IPS-18a (cell line): ENCODE measurements around the gene ANGPTL1.

Experiments used
- H3K27ac ChIP-seq: one replicate; pipeline ENCODE4 v1.5.1; 2013; ENCODE audit warnings: low read length
- H3K27me3 ChIP-seq: one replicate; pipeline ENCODE4 v1.6.1; 2013; ENCODE audit warnings: mild to moderate bottlenecking, low read length; ENCODE audit not compliant: control insufficient read depth, insufficient read depth
- H3K36me3 ChIP-seq: one replicate; pipeline ENCODE4 v1.6.1; 2013; ENCODE audit warnings: low read depth, low read length; ENCODE audit not compliant: control insufficient read depth
- H3K4me1 ChIP-seq: one replicate; pipeline ENCODE4 v1.6.1; 2013; ENCODE audit warnings: low read depth, low read length; ENCODE audit not compliant: control insufficient read depth
- H3K4me3 ChIP-seq: one replicate; pipeline ENCODE4 v1.5.1; 2013; ENCODE audit warnings: low read length
- H3K9ac ChIP-seq: one replicate; pipeline ENCODE4 v1.6.1; 2013; ENCODE audit warnings: mild to moderate bottlenecking, low read length, moderate library complexity
- H3K9me3 ChIP-seq: one replicate; pipeline ENCODE4 v1.6.1; 2013; ENCODE audit warnings: low read depth, low read length; ENCODE audit not compliant: control insufficient read depth

ANGPTL1 gene

GRCh38 chr1:178810585-178810984 lies 60.3 kb downstream of the ANGPTL1 start:
- Histone ChIP-seq H3K9ac (no peak overlapping the region), H3K36me3 (peaks cover 4% of the 10 kb centered on the region), H3K4me1 (no peaks in the 10 kb centered on the region), H3K27me3 (no peaks in the 10 kb centered on the region), H3K4me3 (no peak overlapping the region), H3K27ac (no peak overlapping the region), H3K9me3 (no peaks in the 10 kb centered on the region)

DNA sequence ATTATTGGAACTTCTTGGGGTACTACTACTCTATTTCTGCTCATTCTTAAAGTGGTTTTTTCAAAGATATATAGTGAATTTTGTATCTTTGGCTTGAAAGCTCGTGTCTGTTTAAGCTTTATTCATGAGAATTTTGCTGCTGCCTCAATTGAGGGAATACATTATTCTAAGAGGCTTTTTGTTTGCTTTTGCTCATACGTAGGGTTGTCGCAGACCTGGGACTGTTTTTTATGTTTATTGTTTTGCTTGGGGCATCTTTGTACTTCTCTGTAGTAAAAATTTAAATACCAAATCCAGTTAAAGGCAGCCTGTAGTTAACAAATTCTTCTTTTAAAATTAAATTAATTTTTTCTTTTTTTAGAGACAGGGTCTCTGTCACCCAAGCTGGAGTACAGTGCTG lies 62.3 kb downstream of the ANGPTL1 start:
- H3K9ac ChIP-seq: no peak overlapping the region
- no peaks in the 10 kb centered on the region for H3K9me3 ChIP-seq
- peaks cover 4% of the 10 kb centered on the region for H3K36me3 ChIP-seq

GRCh38 chr1:178806665-178807300 lies 64.1 kb downstream of the ANGPTL1 start:
- Histone ChIP-seq H3K27me3 (no peaks in the 10 kb centered on the region), H3K4me1 (no peaks in the 10 kb centered on the region), H3K9me3 (no peaks in the 10 kb centered on the region), H3K27ac (no peak overlapping the region), H3K36me3 (peaks cover 4% of the 10 kb centered on the region), H3K9ac (no peak overlapping the region), H3K4me3 (no peak overlapping the region)

More for the DNA sequence above, 62.3 kb downstream of the ANGPTL1 start:
- H3K4me3 ChIP-seq: no peak overlapping the region
- H3K4me1 ChIP-seq: no peaks in the 10 kb centered on the region
- no peaks in the 10 kb centered on the region for H3K27me3 ChIP-seq
- no peak overlapping the region for H3K27ac ChIP-seq

- no peaks in the 10 kb centered on the region for H3K27me3 ChIP-seq
- no peak overlapping the region for H3K9ac ChIP-seq
- no peaks in the 10 kb centered on the region for H3K36me3 ChIP-seq
- H3K9me3 ChIP-seq: no peaks in the 10 kb centered on the region
- no peak overlapping the region for H3K27ac ChIP-seq
- H3K4me3 ChIP-seq: no peak overlapping the region
- H3K4me1 ChIP-seq: no peaks in the 10 kb centered on the region
These were observed 68.0 kb downstream of the ANGPTL1 start for GRCh38 chr1:178802873-178803272.
